Stimulated activated CD8-positive, alpha-beta memory T cell treated with anti-CD3 and anti-CD28 coated beads, Interleukin-4, amount 100 ng/mL, for 24 hours (primary cell): ENCODE measurements around the gene VWA8.
"Not testable (repeated sequence)": the region's sequence is repeated elsewhere in the genome, so short reads cannot be mapped to it uniquely, and the experiment has no call there.

Source experiments
- DNase-seq: peaks from one replicate; pipeline ENCODE4 v3.0.0-alpha.2; 2020; ENCODE audit warnings: low read depth

Gene VWA8

DNA sequence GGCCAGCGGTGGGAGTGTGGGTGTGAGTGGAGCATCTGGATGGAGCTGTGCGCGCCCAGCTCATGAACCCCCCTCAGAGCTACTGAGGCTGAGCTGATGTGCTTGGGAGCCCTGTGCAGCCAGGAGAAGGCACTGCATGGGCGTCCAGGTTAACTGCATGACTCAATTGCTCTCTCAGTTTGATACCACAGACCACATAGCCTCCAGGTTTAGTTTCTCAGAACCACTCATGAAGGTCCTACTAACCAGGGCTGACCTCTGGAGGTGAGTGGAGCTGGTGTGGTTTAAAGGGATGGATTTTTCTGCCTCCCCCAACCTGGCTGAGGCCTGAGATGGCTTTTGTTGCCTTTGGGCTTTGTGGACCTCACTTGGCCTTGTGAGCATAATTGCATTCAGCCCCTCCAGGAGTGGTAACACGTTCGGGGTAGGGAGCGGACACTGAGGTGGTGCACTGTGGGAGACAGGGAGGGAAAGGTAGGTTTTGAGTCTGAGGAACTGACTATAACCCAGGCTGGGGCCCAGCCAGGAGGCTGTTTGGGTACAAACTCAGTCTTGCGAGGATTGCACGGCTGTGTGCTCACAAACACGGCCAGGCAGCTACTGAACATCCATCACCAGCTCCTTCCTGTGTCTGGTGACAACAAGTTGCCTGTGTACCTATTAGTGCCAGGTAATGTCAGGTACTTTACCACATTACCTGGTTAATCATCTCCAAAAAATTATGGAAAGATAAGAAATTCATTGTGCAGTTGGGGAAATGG, 406.1 kb downstream of the VWA8 start:
- DNase-seq: no peak

- DNase-seq: no peak
These were observed 406.7 kb downstream of the VWA8 start for GRCh38 chr13:41554180-41554579.

- DNase-seq: no peak
These were observed 408.9 kb downstream of the VWA8 start for GRCh38 chr13:41552031-41552430.

DNA sequence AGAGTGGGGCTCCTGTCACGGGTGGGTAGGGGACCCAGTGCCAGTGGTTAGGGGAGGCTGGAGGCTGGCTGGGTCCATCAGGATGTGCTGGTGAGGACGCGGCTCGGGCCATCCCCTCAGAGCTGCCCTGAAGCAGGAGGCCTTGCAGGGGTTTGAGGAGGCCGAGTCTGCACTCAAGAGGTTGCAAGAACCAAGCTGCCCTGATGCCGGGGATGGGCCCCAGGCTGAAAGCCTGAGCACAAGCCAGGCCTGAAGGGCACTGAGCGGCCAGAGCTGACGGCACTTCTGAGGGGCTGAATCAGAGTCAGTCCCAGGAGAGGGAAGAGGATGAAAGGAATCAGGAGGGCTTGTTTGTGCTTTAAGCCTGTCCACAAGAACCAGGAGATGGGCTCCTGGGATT, 410.6 kb downstream of the VWA8 start:
- no peak for DNase-seq

DNA sequence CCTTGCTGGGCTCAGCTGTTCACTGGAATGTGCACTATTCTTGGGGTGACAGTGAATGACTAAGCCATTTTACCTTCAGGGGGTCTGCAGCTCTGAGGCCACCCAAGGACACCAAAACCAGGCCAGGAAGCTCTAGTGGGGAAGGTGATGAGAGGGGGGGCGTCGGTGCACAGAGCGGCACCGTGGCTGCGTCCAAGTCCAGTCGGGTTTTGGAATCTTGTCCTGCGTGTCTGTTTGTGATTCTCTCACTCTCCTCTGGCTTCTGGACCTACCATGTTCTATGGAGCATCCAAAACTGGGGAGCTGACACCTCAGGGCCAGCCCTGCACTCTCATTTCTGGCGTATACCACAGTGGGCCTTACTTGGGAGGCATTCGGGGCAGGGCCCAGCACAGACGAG, 411.4 kb downstream of the VWA8 start:
- DNase-seq: no peak

- DNase-seq: no peak
These were observed 412.0 kb downstream of the VWA8 start for GRCh38 chr13:41548910-41549309.

- no peak for DNase-seq
These were observed 412.9 kb downstream of the VWA8 start for GRCh38 chr13:41548031-41548430.

- DNase-seq: no peak
These were observed 413.5 kb downstream of the VWA8 start for GRCh38 chr13:41547251-41548000.

DNA sequence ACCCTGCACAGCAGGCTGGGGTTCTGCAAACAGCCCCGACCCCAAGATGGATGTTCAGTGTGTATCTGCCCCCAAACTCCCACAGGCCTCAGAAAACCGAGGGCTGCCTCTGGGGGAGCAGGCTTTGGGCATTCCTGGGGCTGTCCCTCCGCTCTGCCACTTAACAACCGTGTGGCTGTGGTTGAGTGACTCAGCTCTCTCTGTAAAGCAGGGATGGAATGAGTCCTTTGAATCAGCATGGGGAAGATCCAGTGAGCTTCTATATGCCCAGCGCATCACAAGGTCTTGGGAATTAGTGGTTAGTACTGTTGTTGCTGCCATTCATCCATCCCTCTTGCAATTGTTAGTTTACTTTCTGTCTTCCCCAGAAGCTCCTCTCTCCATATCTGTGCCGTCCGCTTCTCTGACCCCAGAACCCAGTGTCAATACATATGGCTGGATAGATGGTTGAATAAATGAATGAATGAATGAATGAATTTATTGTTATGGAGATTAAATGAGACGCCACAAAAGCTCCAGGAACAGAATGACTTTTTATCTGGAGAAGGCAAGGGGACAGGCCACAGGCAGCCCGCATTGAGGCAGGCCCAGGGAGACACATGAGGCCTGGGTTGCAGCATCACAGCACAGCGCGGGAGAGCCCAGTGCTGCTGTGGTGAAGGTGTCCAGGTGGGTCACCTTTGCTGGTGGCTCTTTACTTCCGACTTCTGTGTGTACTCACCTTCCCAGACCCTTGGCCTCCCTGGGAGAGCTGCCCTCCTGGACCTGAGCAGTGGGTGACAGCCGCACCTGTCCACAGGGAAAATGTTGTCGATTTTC, 414.3 kb downstream of the VWA8 start:
- DNase-seq: no peak

DNA sequence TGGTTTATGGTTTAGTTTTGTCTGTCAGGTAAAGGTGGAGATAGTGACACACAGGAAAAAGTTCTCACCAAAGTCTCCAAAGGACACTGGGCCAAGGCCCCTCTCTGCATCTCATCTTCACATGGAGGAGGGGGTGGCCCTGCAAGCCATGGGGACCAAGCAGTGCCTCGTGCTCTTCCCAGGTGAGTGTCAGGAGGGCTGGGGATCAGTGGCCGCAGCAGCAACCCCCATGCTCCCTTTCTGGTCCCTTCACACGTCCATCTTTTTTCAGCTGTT, 415.5 kb downstream of the VWA8 start:
- no peak for DNase-seq

DNA sequence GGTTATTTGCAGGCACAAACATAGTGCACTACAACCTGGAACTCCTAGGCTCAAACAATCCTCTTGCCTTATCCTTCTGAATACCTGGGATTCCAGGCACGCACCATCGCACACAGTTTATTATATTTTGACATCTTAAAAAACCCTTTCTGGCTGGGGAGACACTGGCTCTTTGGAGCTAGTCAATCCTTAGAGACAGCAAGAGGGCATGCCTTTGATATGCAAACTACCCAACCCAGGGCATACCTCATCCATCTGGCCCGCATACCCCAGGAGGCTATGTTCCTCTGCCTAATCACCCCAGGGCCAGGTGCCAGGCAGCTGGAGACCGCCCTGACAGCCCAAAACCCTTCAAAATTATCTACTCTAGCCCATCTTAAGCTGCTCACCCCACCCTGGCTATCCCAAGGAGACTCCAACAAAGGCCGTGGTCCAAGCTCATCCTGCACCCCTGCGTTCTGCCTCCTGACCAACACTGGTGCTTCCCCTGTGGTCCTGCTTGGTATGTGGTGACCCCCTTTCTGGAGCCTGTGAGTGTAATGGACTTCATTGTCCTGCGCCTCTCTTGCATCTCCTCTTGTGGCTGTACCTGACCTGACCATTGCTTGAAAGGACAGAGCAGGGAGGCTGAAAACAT, 417.1 kb downstream of the VWA8 start:
- DNase-seq: no peak

GRCh38 chr13:41542799-41543198, 418.1 kb downstream of the VWA8 start:
- DNase-seq: not testable (repeated sequence)

DNA sequence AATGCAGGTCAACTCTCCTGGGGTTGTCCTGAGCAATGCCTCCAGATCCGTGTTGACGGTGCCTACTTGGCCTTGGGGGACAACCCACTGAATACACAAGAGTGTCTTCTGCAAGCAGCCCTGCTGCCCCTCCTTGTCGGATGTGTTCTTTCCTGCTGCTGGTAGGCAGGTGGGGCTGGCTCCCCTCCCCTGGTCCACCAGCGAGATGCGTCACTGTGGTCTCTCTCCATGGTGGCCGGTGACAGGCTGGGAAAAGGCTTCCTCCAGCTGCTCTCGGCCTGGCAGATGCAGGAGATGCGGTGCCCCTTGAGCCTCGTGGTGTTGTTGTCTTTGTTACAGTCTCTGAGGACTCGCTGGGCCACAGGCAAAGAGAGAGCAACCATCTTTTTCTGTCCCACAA, 418.6 kb downstream of the VWA8 start:
- DNase-seq: no peak

GRCh38 chr13:41541142-41541938, 419.6 kb downstream of the VWA8 start:
- DNase-seq: no peak

DNA sequence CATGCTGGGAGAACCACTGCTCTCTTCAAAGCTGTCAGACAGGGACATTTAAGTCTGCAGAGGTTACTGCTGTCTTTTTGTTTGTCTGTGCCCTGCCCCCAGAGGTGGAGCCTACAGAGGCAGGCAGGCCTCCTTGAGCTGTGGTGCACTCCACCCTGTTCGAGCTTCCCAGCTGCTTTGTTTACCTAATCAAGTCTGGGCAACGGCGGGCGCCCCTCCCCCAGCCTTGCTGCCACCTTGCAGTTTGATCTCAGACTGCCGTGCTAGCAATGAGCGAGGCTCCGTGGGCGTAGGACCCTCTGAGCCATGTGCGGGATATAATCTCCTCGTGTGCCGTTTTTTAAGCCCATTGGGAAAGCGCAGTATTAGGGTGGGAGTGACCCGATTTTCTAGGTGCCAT, 420.7 kb downstream of the VWA8 start:
- not testable (repeated sequence) for DNase-seq

DNA sequence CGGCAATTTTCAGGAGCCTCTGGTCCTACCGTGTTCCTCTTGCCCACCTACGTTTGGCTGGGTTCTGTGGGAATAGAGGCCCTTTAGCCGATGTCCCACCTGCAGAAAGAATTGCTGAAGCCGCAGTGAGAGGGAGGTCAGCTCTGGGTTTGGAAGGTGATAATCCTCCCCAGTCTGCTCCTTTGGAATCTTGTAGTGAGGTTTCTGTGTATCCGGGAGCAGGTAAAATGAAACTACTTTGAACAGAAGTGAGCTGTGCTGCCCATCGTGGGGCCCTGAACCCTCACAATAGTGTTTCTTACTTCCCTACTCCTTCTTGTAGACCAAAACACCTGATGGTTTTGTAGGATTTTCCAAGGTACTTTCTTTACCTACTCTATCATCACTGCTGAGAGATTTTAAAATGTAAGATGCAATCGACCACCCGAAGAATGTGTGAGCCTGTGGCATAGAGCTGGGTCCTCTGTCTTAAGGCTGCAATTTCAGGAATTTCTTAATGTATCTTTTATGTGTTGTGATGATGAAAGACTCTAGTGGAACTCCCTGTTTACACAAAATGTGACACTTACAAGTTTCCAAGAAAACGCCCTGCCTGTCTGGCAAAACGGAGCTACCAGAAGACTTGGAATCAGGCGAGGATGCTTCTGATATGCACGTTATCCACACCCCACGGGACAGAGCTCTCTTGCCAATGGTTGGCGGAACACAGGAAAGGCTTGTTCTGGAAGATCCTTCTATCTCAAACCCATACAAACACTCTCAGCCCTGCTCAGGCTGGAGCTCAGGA, 427.4 kb downstream of the VWA8 start:
- DNase-seq: no peak

DNA sequence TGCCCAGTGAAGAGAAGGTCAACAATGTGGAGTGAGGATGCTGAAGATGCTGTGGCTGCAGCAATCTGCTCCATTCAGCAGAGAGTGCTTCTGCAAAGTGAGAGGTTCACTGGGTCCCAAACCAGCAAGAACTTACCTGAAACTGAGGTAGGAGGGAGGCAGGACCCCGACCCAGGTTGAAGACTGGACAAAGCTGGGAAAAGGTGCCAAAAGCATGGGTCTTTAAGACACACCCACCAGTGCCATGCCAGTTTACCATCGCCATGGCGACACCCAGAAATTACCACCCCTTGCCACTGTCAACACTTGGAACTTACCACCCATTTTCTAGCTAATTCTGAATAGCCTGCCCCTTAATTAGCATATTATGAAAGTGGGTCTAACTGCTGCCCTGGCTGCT, 432.9 kb downstream of the VWA8 start:
- DNase-seq: no peak

GRCh38 chr13:41520660-41521630, 440.0 kb downstream of the VWA8 start:
- no peak for DNase-seq

DNA sequence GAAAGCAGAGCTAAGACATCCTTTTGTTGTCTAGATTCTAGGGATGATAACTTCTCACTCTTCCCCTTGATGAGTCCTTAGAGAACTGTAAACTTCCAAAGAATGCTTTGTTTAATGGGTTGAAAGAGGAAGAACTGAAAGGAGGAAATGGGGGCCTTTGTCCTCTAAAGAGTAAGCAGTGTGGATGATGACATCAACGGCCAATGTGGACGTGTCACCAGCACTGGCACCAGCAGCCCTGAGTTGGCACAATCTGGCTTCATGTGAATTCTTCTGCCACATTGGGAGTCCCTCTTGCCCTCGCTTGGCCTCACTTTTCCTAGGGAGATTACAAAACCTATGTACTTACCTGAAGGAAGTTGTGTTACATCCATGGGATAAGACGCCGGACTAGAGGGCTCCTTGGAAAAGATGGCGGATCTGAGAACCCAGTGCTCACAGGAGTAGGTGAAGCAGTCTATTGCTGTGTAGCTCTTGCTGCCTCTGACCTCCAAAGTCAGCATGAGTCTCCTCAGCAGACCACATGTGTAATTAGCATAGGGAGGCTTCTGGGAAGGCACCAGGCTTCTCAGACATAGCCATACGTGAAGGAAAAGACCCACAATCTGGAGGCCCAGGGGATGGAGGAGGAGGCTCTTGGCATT, 440.8 kb downstream of the VWA8 start:
- no peak for DNase-seq
